ENCODE results near the gene KCNT2. TPM values are rescaled to one million over a fixed set of nuclear protein-coding genes. Genes with fewer than 3 reads are reported as not detected.

KCNT2 gene
- total and polyA plus RNA-seq, 2 of the 8 experiments (the other 6 are each of a cell fraction or from before 2014, with no cell fraction given): 2.3 to 10.2 TPM

- no peak for TF ChIP-seq CHD7 (IDR thresholded peaks at IDR 0.05; ENCODE audit: insufficient replicate concordance, low read length)
- TF ChIP-seq RNF2 (IDR thresholded peaks at IDR 0.05; ENCODE audit: borderline replicate concordance, low read depth, low read length, missing control alignments, poor library complexity, severe bottlenecking): no peak
- no peak for TF ChIP-seq EGR1 (IDR thresholded peaks at IDR 0.05; ENCODE audit: borderline replicate concordance, low read depth, low read length)
- TF ChIP-seq SP4 (IDR thresholded peaks at IDR 0.05; ENCODE audit: low read length): no peak
- TF ChIP-seq SRF (IDR thresholded peaks at IDR 0.05; ENCODE audit: low read depth, low read length): no peak
- TF ChIP-seq BRCA1 (IDR thresholded peaks at IDR 0.05; ENCODE audit: low read depth, low read length): no peak
Observed at GRCh38 chr1:196619721-196620120, 11.5 kb upstream of the KCNT2 start (continued).

Measured in H1 (cell line).